K562 (cell line): ENCODE results near the gene HIPK2. TPM values are rescaled to one million over a fixed set of nuclear protein-coding genes. Genes with fewer than 3 reads are reported as not detected.

ENCODE experiments used
- ATAC-seq: fragments of 200-7000 bp; cut with Tn5 transposase; 3 replicates; pipeline ENCODE4 v1.9.1; 2020; ENCODE audit warnings: moderate library complexity
- BruUV-seq: library from RNA; stranded (reverse); fragments of 400-500 nt; replicated peaks from 2 replicates; lab custom pipeline; 2021; lab: Mats Ljungman, UMichigan
- CTCF ChIA-PET: fragments of 300-600 bp; formaldehyde crosslinking; extraction: SDS; loops from one replicate; lab custom pipeline; 2021; ENCODE audit warnings: low intra/inter-chr PET ratio; lab: Yijun Ruan, JAX
- POLR2A ChIA-PET: fragments of 300-600, 350-650 bp; sonication (Branson Sonifier 250); formaldehyde crosslinking; extraction: SDS; loops from one replicate; lab custom pipeline; 2021; ENCODE audit warnings: antibody characterized with exemption, inconsistent platforms; lab: Yijun Ruan, JAX
- DNase-seq, 4 experiments: peaks; one replicate each; pipeline versions ENCODE4 v3.0.0 to v3.0.0-alpha.2; 2011 to 2018; ENCODE audit warnings: low spot score in 3 of 4, mixed read lengths in 3 of 4; ENCODE audit errors: extremely low read depth in 1 of 4
- FAIRE-seq: peaks from 2 replicates; lab custom pipeline; 2011; peaks lifted over from hg19 to GRCh38; lab: Jason Lieb, UNC
- H2AFZ ChIP-seq: 2 replicates; pipeline ENCODE4 v1.6.0; 2011; ENCODE audit warnings: low read depth, low read length, control low read depth, inconsistent platforms
- H3K27ac ChIP-seq: fragments of 200-600 bp; 3 replicates; pipeline ENCODE4 v1.8.0; 2011; ENCODE audit warnings: low read depth, mild to moderate bottlenecking, control low read depth, inconsistent platforms, low read length, moderate library complexity, mixed read lengths; ENCODE audit errors: extremely low read depth
- H3K27me3 ChIP-seq, 2 experiments: fragments of 300-600 bp in 1 of 2; 2 replicates in 1 of 2; 3 replicates in 1 of 2; pipeline versions ENCODE4 v1.6.0 to v1.8.0; 2011; ENCODE audit warnings: inconsistent platforms in 2 of 2, low read length in 2 of 2, mild to moderate bottlenecking in 1 of 2, mixed read lengths in 1 of 2, moderate library complexity in 1 of 2; ENCODE audit not compliant: control insufficient read depth in 2 of 2, insufficient read depth in 2 of 2
- H3K36me3 ChIP-seq: fragments of 300-600 bp; 3 replicates; pipeline ENCODE4 v1.8.0; 2011; ENCODE audit warnings: mild to moderate bottlenecking, low read length, inconsistent platforms; ENCODE audit not compliant: control insufficient read depth, insufficient read depth
- H3K4me1 ChIP-seq, 2 experiments: fragments of 200-600 bp in 1 of 2; replicated peaks in 1 of 2; 2 replicates in 1 of 2; 3 replicates in 1 of 2; pipeline versions ENCODE4 v1.5.1 to v1.8.0; 2011; ENCODE audit warnings: inconsistent platforms in 2 of 2, low read length in 2 of 2, mild to moderate bottlenecking in 1 of 2, mixed read lengths in 1 of 2, moderate library complexity in 1 of 2; ENCODE audit not compliant: control insufficient read depth in 2 of 2, insufficient read depth in 2 of 2
- H3K4me2 ChIP-seq: 2 replicates; pipeline ENCODE4 v1.6.1; 2011; ENCODE audit warnings: low read length, control low read depth, inconsistent platforms, mixed read lengths; ENCODE audit not compliant: insufficient read depth
- H3K4me3 ChIP-seq: fragments of 200-600 bp; sonication (generic), shearing (Covaris generic); 2 replicates; pipeline ENCODE4 v1.5.1; 2016; ENCODE audit warnings: control low read depth, inconsistent platforms
- H3K79me2 ChIP-seq: fragments of 200-600 bp; 3 replicates; pipeline ENCODE4 v1.8.0; 2011; ENCODE audit warnings: low read length, inconsistent platforms; ENCODE audit not compliant: control insufficient read depth, insufficient read depth
- H3K9ac ChIP-seq, 2 experiments: 2 replicates each; pipeline versions ENCODE4 v1.6.0 to v1.6.1; 2011; ENCODE audit warnings: low read depth in 2 of 2, low read length in 2 of 2, control low read depth in 1 of 2, inconsistent platforms in 1 of 2, mild to moderate bottlenecking in 1 of 2, mixed read lengths in 1 of 2; ENCODE audit not compliant: insufficient read depth in 1 of 2
- H3K9me1 ChIP-seq: one replicate; pipeline ENCODE4 v1.6.0; 2011; ENCODE audit warnings: inconsistent platforms, mild to moderate bottlenecking, low read length, moderate library complexity; ENCODE audit not compliant: control insufficient read depth, insufficient read depth
- H3K9me3 ChIP-seq: replicated peaks from 2 replicates; pipeline ENCODE4 v1.5.1; 2011; ENCODE audit warnings: low read depth, low read length, inconsistent platforms; ENCODE audit not compliant: control insufficient read depth, insufficient read depth
- H4K20me1 ChIP-seq: replicated peaks from 2 replicates; pipeline ENCODE4 v1.6.1; 2011; ENCODE audit warnings: low read length, inconsistent platforms, mixed read lengths; ENCODE audit not compliant: control insufficient read depth, insufficient read depth
- ARID4B ChIP-seq: sonication (generic); formaldehyde crosslinking; IDR thresholded peaks from 2 replicates; pipeline ENCODE4 v1.8.0; 2022; ENCODE audit warnings: mild to moderate bottlenecking, missing genetic modification reagents
- CBX8 ChIP-seq: fragments of 200-600 bp; sonication (generic); IDR thresholded peaks from 2 replicates; pipeline ENCODE4 v1.6.1; 2012; ENCODE audit warnings: borderline replicate concordance, mixed run types, low read depth, mild to moderate bottlenecking, moderate library complexity, mixed read lengths, low read length, control low read depth, inconsistent platforms; ENCODE audit not compliant: poor library complexity, severe bottlenecking; ENCODE audit errors: extremely low read depth
- CEBPB ChIP-seq: fragments of 450-650 bp; IDR thresholded peaks from 2 replicates; pipeline ENCODE4 v1.6.1; 2016; ENCODE audit warnings: missing genetic modification characterization, missing compliant biosample characterization
- FOXJ2 ChIP-seq: fragments of 200-800 bp; sonication (Bioruptor generic); IDR thresholded peaks from 2 replicates; pipeline ENCODE4 v1.6.1; 2016; ENCODE audit warnings: missing genetic modification characterization, missing compliant biosample characterization
- GATA2 ChIP-seq: sonication (generic); formaldehyde crosslinking; IDR thresholded peaks from 2 replicates; pipeline ENCODE4 v1.4.0; 2020; ENCODE audit warnings: mild to moderate bottlenecking, missing genetic modification reagents
- JUNB ChIP-seq: fragments of 450-650 bp; formaldehyde crosslinking; conservative IDR thresholded peaks from 2 replicates; pipeline ENCODE4 v1.4.0; 2020; ENCODE audit warnings: mild to moderate bottlenecking
- NFXL1 ChIP-seq: fragments of 450-650 bp; formaldehyde crosslinking; IDR thresholded peaks from 2 replicates; pipeline ENCODE4 v1.4.0; 2021; ENCODE audit warnings: mild to moderate bottlenecking
- RBM22 ChIP-seq: fragments of 200-400 bp; formaldehyde crosslinking; IDR thresholded peaks from 2 replicates; pipeline ENCODE4 v1.6.1; 2018; ENCODE audit warnings: low read length, low read depth; ENCODE audit not compliant: poor library complexity, severe bottlenecking
- STAT5A ChIP-seq: IDR thresholded peaks from 2 replicates; pipeline ENCODE4 v1.6.1; 2012; ENCODE audit warnings: low read length, inconsistent platforms, borderline replicate concordance
- STAT5B ChIP-seq: fragments of 250-450 bp; sonication (Bioruptor Pico); IDR thresholded peaks from 2 replicates; pipeline ENCODE4 v1.8.0; 2021; ENCODE audit warnings: mild to moderate bottlenecking, inconsistent platforms
- ZFX ChIP-seq: sonication (generic); formaldehyde crosslinking; IDR thresholded peaks from 2 replicates; pipeline ENCODE4 v1.8.0; 2022; ENCODE audit warnings: mild to moderate bottlenecking, missing genetic modification reagents, moderate library complexity
- ZNF584 ChIP-seq: fragments of 200-800 bp; sonication (Bioruptor generic); IDR thresholded peaks from 2 replicates; pipeline ENCODE4 v1.6.1; 2016; ENCODE audit warnings: low read depth, mild to moderate bottlenecking, missing genetic modification characterization, missing compliant biosample characterization
- WGBS: fragments of 100-300 bp; shearing (Covaris generic); methylation state at CpG from one replicate; pipeline ENCODE4 v1.1.6; 2016; ENCODE audit warnings: low coverage, mixed read lengths; ENCODE audit not compliant: insufficient coverage; ENCODE audit errors: missing lambda C conversion rate; 5-methylcytosine and 5-hydroxymethylcytosine counted together
- in situ Hi-C: fragments of 300-500 bp; cut with MboI; formaldehyde crosslinking; loops from 4 replicates; pipeline ENCODE4 v1.15.0; 2018; ENCODE audit warnings: inconsistent platforms, mixed read lengths
- intact Hi-C: fragments of 100-400 bp; cut with micrococcal nuclease; formaldehyde crosslinking; loops from 2 replicates; pipeline ENCODE4 v1.14.2; 2022
- polyA plus RNA-seq, 8 experiments: library from polyadenylated mRNA; depleted of rRNA in 4 of 8; stranded (reverse) in 5 of 8; unstranded in 3 of 8; fragments of >200 nt; fragmentation: Nextera tagmentation in 2 of 8; fragmentation: Illumina TruSeq in 1 of 8; extraction: Ambion mirVana in 2 of 8; extraction: Trizol in 1 of 8; gene quantifications; 2 replicates each; pipeline versions ENCODE4 v1.2.1 to v1.2.3, GENCODE V29; 2011 to 2014; ENCODE audit warnings: inconsistent platforms in 1 of 8, missing spikeins in 1 of 8
- total RNA-seq, 7 experiments: library from RNA; depleted of rRNA in 6 of 7; stranded (reverse); fragments of >200 nt in 6 of 7; fragmentation: Illumina TruSeq in 2 of 7; extraction: Trizol in 2 of 7; gene quantifications; 2 replicates each; pipeline versions ENCODE4 v1.2.1 to v1.2.3, GENCODE V29; 2011 to 2021; ENCODE audit warnings: low replicate concordance in 1 of 7

Gene HIPK2
- total and polyA plus RNA-seq, 9 of the 15 experiments (the other 6 are each of a cell fraction or from before 2014, with no cell fraction given), result 0.69 to 19.8 (median 5.1) TPM

- H2AFZ ChIP-seq, result no peak overlapping the region
- H3K9me1 ChIP-seq, result peaks cover 4% of the 10 kb centered on the region
- POLR2A ChIA-PET, result interaction anchor here (1.2 to 2.2 kb wide), 3 partner anchors 15 to 32 kb away, joined by 3 to 10 read pairs (median 5); no protein-coding TSS in a partner anchor
- H3K4me1 ChIP-seq, result peaks cover 3 to 6% of the 10 kb centered on the region in 2 experiments; a peak in 4 of 5 replicates
- CTCF ChIA-PET, result no interaction called here
- DNase-seq, result no peak
- H3K36me3 ChIP-seq, result peaks cover 7% of the 10 kb centered on the region; the same call in 1 of the 3 replicates
- in situ Hi-C loops, result loop anchor here (5.0 kb wide), 1 partner anchor 233 kb away; no protein-coding TSS in a partner anchor
- no peak overlapping the region for H3K4me2 ChIP-seq
- H3K27me3 ChIP-seq, result no peaks in the 10 kb centered on the region; a peak in 1 of 5 replicates
- H3K9ac ChIP-seq, result no peak overlapping the region
- BruUV-seq, result no TSS peak
- 65% methylated on average over 6 of the region's 6 CpGs for WGBS
- intact Hi-C loops, result loop anchor here (10.0 kb wide), 1 partner anchor 555 kb away; no protein-coding TSS in a partner anchor
- no peaks in the 10 kb centered on the region for H3K9me3 ChIP-seq
- TF ChIP-seq FOXJ2 (no peak), ZNF584 (CRISPR knock-in tag) (no peak), CEBPB (no peak), STAT5B (CRISPR knock-in tag) (no peak), RBM22 (no peak), ZFX (CRISPR knock-in tag) (no peak), CBX8 (no peak), GATA2 (CRISPR knock-in tag) (no peak), STAT5A (no peak), ARID4B (no peak), NFXL1 (CRISPR knock-in tag) (no peak), JUNB (CRISPR knock-in tag) (no peak)
- no peak overlapping the region for H3K4me3 ChIP-seq
- no peak for ATAC-seq
- no peak overlapping the region for H3K27ac ChIP-seq
- peaks cover 24% of the 10 kb centered on the region for H4K20me1 ChIP-seq
- peaks cover 7% of the 10 kb centered on the region; the same call in 1 of the 3 replicates for H3K79me2 ChIP-seq
- no peak for FAIRE-seq
Observed at GRCh38 chr7:139769761-139770160, 8.0 kb downstream of the HIPK2 start.
